Right atrium auricular region (tissue), 2 donors: ENCODE results near the gene LYSET. TPM values are rescaled to one million over a fixed set of nuclear protein-coding genes. Genes with fewer than 3 reads are reported as not detected.
"Not testable (repeated sequence)": the region's sequence is repeated elsewhere in the genome, so short reads cannot be mapped to it uniquely, and the experiment has no call there.

ENCODE experiments used
- DNase-seq: peaks from one replicate; pipeline ENCODE4 v3.0.0-alpha.2; 2019; ENCODE audit warnings: low spot score
- H3K27ac ChIP-seq, 2 donors: fragments of 200-600 bp; sonication (generic); 1 replicate in 1 of 2; 2 replicates in 1 of 2; pipeline ENCODE4 v1.5.1; 2016 to 2019
- H3K27me3 ChIP-seq, 2 donors: fragments of 200-600 bp; sonication (generic); one replicate each; pipeline versions ENCODE4 v1.5.1 to v1.6.0; 2017 to 2019
- H3K36me3 ChIP-seq: fragments of 200-600 bp; sonication (generic); one replicate; pipeline ENCODE4 v1.5.1; 2016
- H3K4me1 ChIP-seq, 2 donors: fragments of 200-600 bp; sonication (generic); one replicate each; pipeline versions ENCODE4 v1.5.1 to v1.6.0; 2017 to 2019
- H3K4me3 ChIP-seq, 2 donors: fragments of 200-600 bp; sonication (generic); 1 replicate in 1 of 2; 2 replicates in 1 of 2; pipeline ENCODE4 v1.5.1; 2017 to 2019; ENCODE audit warnings: mild to moderate bottlenecking in 1 of 2, moderate library complexity in 1 of 2
- H3K9me3 ChIP-seq, 2 donors: fragments of 200-600 bp; sonication (generic); one replicate each; pipeline ENCODE4 v1.5.1; 2019
- CTCF ChIP-seq, 2 donors: fragments of 200-600 bp; sonication (generic); IDR thresholded peaks; one replicate each; pipeline ENCODE4 v1.5.1; 2019; ENCODE audit warnings: antibody characterized with exemption in 2 of 2
- total RNA-seq, 2 donors: library from RNA; depleted of rRNA; stranded (reverse); fragments of >200 nt; gene quantifications; one replicate each; pipeline ENCODE4 v1.1.0, GENCODE V29; 2016

The LYSET gene
- total RNA-seq, 2 donors from 2014 or later: 8.3 to 10.0 TPM

DNA sequence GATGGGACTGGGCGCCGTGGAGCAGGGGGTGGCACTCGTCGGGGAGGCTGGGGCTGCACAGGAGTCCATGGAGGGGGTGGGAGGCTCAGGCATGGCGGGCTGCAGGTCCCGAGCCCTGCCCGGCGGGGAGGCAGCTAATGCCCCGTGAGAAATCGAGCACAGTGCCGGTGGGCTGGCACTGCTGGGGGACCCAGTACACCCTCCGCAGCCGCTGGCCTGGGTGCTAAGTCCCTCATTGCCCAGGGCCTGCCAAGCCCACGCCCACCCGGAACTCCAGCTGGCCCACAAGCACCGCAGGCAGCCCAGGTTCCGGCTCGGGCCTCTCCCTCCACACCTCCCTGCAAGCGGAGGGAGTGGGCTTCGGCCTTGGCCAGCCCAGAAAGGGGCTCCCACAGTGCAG, 15.0 kb upstream of the LYSET start:
- H3K27me3 ChIP-seq, DNase-seq, H3K36me3 ChIP-seq, H3K4me1 ChIP-seq, H3K4me3 ChIP-seq, H3K9me3 ChIP-seq, H3K27ac ChIP-seq: not testable (repeated sequence)

GRCh38 chr14:93171376-93171775, 13.7 kb upstream of the LYSET start:
- TF ChIP-seq CTCF (IDR thresholded peaks at IDR 0.05): no peak
- H3K27ac ChIP-seq: no peak overlapping the region
- no peaks in the 10 kb centered on the region for H3K27me3 ChIP-seq
- H3K4me1 ChIP-seq: no peaks in the 10 kb centered on the region
- H3K36me3 ChIP-seq: no peaks in the 10 kb centered on the region
- H3K4me3 ChIP-seq: no peak overlapping the region
- DNase-seq: no peak
- no peaks in the 10 kb centered on the region for H3K9me3 ChIP-seq

GRCh38 chr14:93173943-93174395, 11.1 kb upstream of the LYSET start:
- no peak for DNase-seq
- Histone ChIP-seq H3K4me3 (no peak overlapping the region), H3K4me1 (no peaks in the 10 kb centered on the region), H3K9me3 (no peaks in the 10 kb centered on the region), H3K27me3 (no peaks in the 10 kb centered on the region), H3K36me3 (no peaks in the 10 kb centered on the region), H3K27ac (no peak overlapping the region)
- no peak for TF ChIP-seq CTCF (IDR thresholded peaks at IDR 0.05)

DNA sequence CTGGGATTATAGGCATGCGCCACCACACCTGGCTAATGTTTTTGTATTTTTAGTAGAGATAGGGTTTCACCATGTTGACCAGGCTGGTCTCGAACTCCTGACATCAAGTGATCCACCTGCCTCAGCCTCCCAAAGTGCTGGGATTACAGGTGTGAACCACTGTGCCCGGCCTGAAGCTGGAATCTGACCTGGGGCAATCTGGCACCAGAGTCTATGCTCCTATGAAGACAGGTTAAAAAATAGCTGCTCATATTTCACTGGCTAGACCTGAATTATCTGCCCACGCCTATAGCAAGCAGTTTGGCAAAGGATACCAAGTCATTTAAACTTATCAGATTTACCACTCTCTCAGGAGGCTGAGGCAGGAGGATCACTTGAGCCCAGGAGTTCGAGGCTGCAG, 10.4 kb upstream of the LYSET start:
- H3K36me3 ChIP-seq, H3K4me3 ChIP-seq, H3K27ac ChIP-seq, H3K9me3 ChIP-seq, H3K4me1 ChIP-seq, H3K27me3 ChIP-seq, DNase-seq: not testable (repeated sequence)

DNA sequence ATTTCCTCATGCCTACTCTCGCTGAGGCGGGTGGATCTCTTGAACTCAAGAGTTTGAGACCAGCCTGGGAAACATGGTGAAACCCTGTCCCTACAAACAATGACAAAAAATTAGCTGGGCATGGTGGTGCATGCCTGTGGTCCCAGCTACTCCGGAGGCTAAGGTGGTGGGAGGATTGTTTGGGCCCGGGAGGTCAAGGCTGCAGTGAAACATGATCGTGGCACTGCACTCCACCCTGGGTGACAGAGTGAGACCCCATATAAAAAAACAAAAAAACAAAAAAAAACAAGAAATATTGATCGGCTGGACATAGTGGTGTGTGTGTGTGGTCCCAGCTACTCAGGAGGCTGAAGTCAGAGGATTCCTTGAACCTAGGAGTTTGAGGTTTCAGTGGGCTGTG, 9.6 kb upstream of the LYSET start:
- Histone ChIP-seq H3K9me3 (no peaks in the 10 kb centered on the region), H3K36me3 (no peaks in the 10 kb centered on the region), H3K27me3 (no peaks in the 10 kb centered on the region), H3K4me1 (no peaks in the 10 kb centered on the region), H3K4me3 (no peak overlapping the region), H3K27ac (no peak overlapping the region)
- no peak for TF ChIP-seq CTCF (IDR thresholded peaks at IDR 0.05)
- no peak for DNase-seq

DNA sequence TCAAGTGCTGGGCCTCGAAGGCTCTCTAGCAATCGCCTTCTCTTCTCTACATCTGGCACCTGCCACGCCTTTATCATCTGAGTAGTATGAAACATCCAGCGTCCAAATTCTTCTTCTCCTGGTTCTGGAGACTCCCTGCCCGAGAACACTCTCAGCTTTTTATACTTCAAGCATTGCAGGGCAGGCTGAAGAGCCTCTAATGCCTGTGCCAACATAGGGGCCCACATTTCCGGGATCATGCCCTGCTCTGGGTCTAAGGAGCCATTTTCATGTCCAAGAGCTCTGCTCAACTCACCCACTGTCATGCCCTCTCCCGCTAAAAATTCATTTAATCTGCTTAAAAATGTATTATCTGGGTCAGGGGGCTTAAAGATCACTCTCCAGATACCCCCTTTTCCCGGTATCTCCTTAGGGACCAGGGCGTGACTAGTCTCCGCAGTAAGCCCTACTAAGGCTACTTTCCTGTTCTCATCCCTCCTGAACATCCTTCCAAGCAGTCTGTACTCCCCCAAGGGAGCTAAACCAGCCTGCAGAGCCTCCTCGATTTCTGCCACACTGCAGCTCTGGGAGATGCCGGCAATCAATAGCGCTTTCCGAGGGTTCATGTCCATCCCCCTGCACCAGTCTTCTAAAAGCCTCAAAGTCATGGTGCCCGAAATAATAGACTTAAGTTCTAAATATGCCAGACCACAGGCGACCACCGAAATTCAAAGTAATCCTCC, 1.4 kb upstream of the LYSET start:
- no peak for DNase-seq
- Histone ChIP-seq H3K36me3 (peaks cover 6% of the 10 kb centered on the region), H3K27ac (peak overlapping the region; percentile 94), H3K27me3 (no peaks in the 10 kb centered on the region), H3K9me3 (no peaks in the 10 kb centered on the region), H3K4me1 (peaks cover 0 to 22% of the 10 kb centered on the region in 2 donors), H3K4me3 (peak overlapping the region; percentile 81 to 88)
- no peak for TF ChIP-seq CTCF (IDR thresholded peaks at IDR 0.05)

DNA sequence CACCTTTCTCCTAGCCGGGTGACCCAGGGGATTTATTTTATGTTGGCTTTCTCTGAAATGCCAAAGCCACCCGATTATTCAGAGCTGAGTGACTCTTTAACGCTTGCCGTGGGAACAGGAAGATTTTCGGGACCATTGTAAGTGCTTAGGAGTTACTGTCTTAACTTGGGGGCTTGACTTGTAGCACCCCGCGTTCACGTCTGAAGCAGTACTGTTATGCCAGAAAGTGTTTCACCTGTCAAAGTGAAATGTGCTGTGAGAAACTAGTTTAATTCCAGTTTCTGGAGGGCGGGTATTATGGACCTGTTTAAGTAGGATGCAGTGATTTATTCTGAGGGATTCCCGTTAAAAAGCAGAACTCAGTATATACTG, 218 bp downstream of the LYSET start:
- Histone ChIP-seq H3K27me3 (no peaks in the 10 kb centered on the region), H3K4me3 (peak overlapping the region; percentile 81 to 88), H3K36me3 (peaks cover 6% of the 10 kb centered on the region), H3K9me3 (no peaks in the 10 kb centered on the region), H3K27ac (peak overlapping the region; percentile 94), H3K4me1 (peaks cover 0 to 22% of the 10 kb centered on the region in 2 donors)
- no peak for DNase-seq
- TF ChIP-seq CTCF (IDR thresholded peaks at IDR 0.05): no peak
